Measurements from ENCODE around the gene PTPRH.

DNA sequence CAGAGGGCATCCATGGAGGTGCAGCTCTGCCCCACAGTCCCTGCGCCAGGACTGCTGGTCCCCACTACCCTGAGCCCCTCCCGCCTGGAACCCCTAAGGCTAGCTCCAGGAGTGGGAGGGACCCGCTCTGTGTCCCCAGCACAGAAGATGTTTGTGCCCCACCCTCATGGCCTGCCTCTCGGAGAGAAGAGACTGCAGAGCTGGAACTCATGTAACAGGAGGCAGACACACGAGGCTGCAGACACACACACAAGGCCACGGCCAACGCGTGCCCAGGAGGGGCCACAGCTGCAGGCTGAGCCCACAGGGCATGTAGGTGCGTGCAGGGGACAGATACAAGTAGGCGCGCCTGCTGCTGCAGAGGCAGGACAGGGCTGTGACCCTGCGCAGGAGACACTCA lies 29.7 kb upstream of the PTPRH start:
- TF ChIP-seq, protein P1, sequence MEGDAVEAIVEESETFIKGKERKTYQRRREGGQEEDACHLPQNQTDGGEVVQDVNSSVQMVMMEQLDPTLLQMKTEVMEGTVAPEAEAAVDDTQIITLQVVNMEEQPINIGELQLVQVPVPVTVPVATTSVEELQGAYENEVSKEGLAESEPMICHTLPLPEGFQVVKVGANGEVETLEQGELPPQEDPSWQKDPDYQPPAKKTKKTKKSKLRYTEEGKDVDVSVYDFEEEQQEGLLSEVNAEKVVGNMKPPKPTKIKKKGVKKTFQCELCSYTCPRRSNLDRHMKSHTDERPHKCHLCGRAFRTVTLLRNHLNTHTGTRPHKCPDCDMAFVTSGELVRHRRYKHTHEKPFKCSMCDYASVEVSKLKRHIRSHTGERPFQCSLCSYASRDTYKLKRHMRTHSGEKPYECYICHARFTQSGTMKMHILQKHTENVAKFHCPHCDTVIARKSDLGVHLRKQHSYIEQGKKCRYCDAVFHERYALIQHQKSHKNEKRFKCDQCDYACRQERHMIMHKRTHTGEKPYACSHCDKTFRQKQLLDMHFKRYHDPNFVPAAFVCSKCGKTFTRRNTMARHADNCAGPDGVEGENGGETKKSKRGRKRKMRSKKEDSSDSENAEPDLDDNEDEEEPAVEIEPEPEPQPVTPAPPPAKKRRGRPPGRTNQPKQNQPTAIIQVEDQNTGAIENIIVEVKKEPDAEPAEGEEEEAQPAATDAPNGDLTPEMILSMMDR (IDR thresholded peaks at IDR 0.05; ENCODE audit: insufficient read depth, low read length) = no peak
- TF ChIP-seq POLR2AphosphoS5 (IDR thresholded peaks at IDR 0.05; ENCODE audit: low read depth) = no peak

Data from HL-60 (cell line).